ENCODE measurements around the gene TNN. TPM values are rescaled to one million over a fixed set of nuclear protein-coding genes. Genes with fewer than 3 reads are reported as not detected.

TNN gene
- polyA plus RNA-seq, 1 donor from 2014 or later = not detected

- no peaks in the 10 kb centered on the region for H3K27me3 ChIP-seq (ENCODE audit: insufficient read depth, low read depth, low read length)
- no peak overlapping the region for H3K4me3 ChIP-seq (ENCODE audit: low read length)
- no peak overlapping the region for H3K27ac ChIP-seq (ENCODE audit: low read length)
Observed at GRCh38 chr1:175134500-175134899, 66.9 kb downstream of the TNN start.

GRCh38 chr1:175136246-175136645 is 68.6 kb downstream of the TNN start:
- no peak for TF ChIP-seq EZH2 (IDR thresholded peaks at IDR 0.05; ENCODE audit: borderline replicate concordance, insufficient read depth, low read length, poor library complexity, severe bottlenecking)
- no peak for TF ChIP-seq SMC3 (conservative IDR thresholded peaks at IDR 0.05; ENCODE audit: poor library complexity)
- TF ChIP-seq CTCF (IDR thresholded peaks at IDR 0.05; ENCODE audit: poor library complexity, severe bottlenecking) = no peak
- Histone ChIP-seq H3K4me2 (ENCODE audit: low read length) (no peak overlapping the region), H3F3A (ENCODE audit: insufficient read depth, low read length, poor library complexity, severe bottlenecking) (no peaks in the 10 kb centered on the region), H3K79me2 (replicated peaks; ENCODE audit: insufficient read depth, low read length) (no peaks in the 10 kb centered on the region), H3K9me3 (ENCODE audit: low read length) (no peaks in the 10 kb centered on the region), H3K9me2 (ENCODE audit: insufficient read depth, low read length) (no peaks in the 10 kb centered on the region), H3K4me3 (ENCODE audit: low read length) (no peak overlapping the region), H3K9ac (ENCODE audit: low read length) (no peak overlapping the region), H3K27ac (ENCODE audit: low read length) (peak overlapping the region; percentile 63), H2AFZ (ENCODE audit: low read depth, low read length) (no peak overlapping the region), H4K20me1 (ENCODE audit: insufficient read depth) (no peaks in the 10 kb centered on the region), H3K36me3 (ENCODE audit: insufficient read depth, low read length) (no peaks in the 10 kb centered on the region), H3K27me3 (ENCODE audit: insufficient read depth, low read depth, low read length) (no peaks in the 10 kb centered on the region)

More at GRCh38 chr1:175134500-175134899, 66.9 kb downstream of the TNN start:
- H3K36me3 ChIP-seq (ENCODE audit: insufficient read depth, low read length) = no peaks in the 10 kb centered on the region
- no peaks in the 10 kb centered on the region for H3K9me2 ChIP-seq (ENCODE audit: insufficient read depth, low read length)
- H4K20me1 ChIP-seq (ENCODE audit: insufficient read depth) = no peaks in the 10 kb centered on the region
- H3K9ac ChIP-seq (ENCODE audit: low read length) = no peak overlapping the region
- H3K4me2 ChIP-seq (ENCODE audit: low read length) = no peak overlapping the region
- no peaks in the 10 kb centered on the region for H3K79me2 ChIP-seq (replicated peaks; ENCODE audit: insufficient read depth, low read length)
- no peaks in the 10 kb centered on the region for H3K9me3 ChIP-seq (ENCODE audit: low read length)
- TF ChIP-seq TAF1 (IDR thresholded peaks at IDR 0.05; ENCODE audit: low read depth) (no peak), MXI1 (conservative IDR thresholded peaks at IDR 0.05; ENCODE audit: poor library complexity, severe bottlenecking) (no peak), SMC3 (conservative IDR thresholded peaks at IDR 0.05; ENCODE audit: poor library complexity) (no peak)
- no peaks in the 10 kb centered on the region for H3F3A ChIP-seq (ENCODE audit: insufficient read depth, low read length, poor library complexity, severe bottlenecking)
- no peak overlapping the region for H2AFZ ChIP-seq (ENCODE audit: low read depth, low read length)

GRCh38 chr1:175137369-175137768 is 69.7 kb downstream of the TNN start:
- Histone ChIP-seq H3K9me3 (ENCODE audit: low read length) (no peaks in the 10 kb centered on the region), H3K27ac (ENCODE audit: low read length) (peak overlapping the region; percentile 63), H3K36me3 (ENCODE audit: insufficient read depth, low read length) (no peaks in the 10 kb centered on the region), H3K79me2 (replicated peaks; ENCODE audit: insufficient read depth, low read length) (no peaks in the 10 kb centered on the region), H3K9me2 (ENCODE audit: insufficient read depth, low read length) (no peaks in the 10 kb centered on the region), H3K27me3 (ENCODE audit: insufficient read depth, low read depth, low read length) (no peaks in the 10 kb centered on the region), H4K20me1 (ENCODE audit: insufficient read depth) (no peaks in the 10 kb centered on the region), H2AFZ (ENCODE audit: low read depth, low read length) (no peak overlapping the region), H3K4me2 (ENCODE audit: low read length) (no peak overlapping the region), H3K9ac (ENCODE audit: low read length) (no peak overlapping the region), H3F3A (ENCODE audit: insufficient read depth, low read length, poor library complexity, severe bottlenecking) (no peaks in the 10 kb centered on the region), H3K4me3 (ENCODE audit: low read length) (no peak overlapping the region)
- no peak for TF ChIP-seq MXI1 (conservative IDR thresholded peaks at IDR 0.05; ENCODE audit: poor library complexity, severe bottlenecking)
- TF ChIP-seq RAD21 (conservative IDR thresholded peaks at IDR 0.05) = no peak
- no peak for TF ChIP-seq SMC3 (conservative IDR thresholded peaks at IDR 0.05; ENCODE audit: poor library complexity)
- TF ChIP-seq, protein P1, sequence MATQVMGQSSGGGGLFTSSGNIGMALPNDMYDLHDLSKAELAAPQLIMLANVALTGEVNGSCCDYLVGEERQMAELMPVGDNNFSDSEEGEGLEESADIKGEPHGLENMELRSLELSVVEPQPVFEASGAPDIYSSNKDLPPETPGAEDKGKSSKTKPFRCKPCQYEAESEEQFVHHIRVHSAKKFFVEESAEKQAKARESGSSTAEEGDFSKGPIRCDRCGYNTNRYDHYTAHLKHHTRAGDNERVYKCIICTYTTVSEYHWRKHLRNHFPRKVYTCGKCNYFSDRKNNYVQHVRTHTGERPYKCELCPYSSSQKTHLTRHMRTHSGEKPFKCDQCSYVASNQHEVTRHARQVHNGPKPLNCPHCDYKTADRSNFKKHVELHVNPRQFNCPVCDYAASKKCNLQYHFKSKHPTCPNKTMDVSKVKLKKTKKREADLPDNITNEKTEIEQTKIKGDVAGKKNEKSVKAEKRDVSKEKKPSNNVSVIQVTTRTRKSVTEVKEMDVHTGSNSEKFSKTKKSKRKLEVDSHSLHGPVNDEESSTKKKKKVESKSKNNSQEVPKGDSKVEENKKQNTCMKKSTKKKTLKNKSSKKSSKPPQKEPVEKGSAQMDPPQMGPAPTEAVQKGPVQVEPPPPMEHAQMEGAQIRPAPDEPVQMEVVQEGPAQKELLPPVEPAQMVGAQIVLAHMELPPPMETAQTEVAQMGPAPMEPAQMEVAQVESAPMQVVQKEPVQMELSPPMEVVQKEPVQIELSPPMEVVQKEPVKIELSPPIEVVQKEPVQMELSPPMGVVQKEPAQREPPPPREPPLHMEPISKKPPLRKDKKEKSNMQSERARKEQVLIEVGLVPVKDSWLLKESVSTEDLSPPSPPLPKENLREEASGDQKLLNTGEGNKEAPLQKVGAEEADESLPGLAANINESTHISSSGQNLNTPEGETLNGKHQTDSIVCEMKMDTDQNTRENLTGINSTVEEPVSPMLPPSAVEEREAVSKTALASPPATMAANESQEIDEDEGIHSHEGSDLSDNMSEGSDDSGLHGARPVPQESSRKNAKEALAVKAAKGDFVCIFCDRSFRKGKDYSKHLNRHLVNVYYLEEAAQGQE (IDR thresholded peaks at IDR 0.05; ENCODE audit: borderline replicate concordance) = no peak
- no peak for TF ChIP-seq EP300 (conservative IDR thresholded peaks at IDR 0.05; ENCODE audit: poor library complexity, severe bottlenecking)
- TF ChIP-seq TAF1 (IDR thresholded peaks at IDR 0.05; ENCODE audit: low read depth) = no peak
- no peak for TF ChIP-seq POLR2AphosphoS5 (IDR thresholded peaks at IDR 0.05)
- TF ChIP-seq CTCF (IDR thresholded peaks at IDR 0.05; ENCODE audit: poor library complexity, severe bottlenecking) = no peak
